ENCODE measurements around the gene BAIAP3. TPM values are rescaled to one million over a fixed set of nuclear protein-coding genes. Genes with fewer than 3 reads are reported as not detected.

Gene BAIAP3
- total and polyA plus RNA-seq, 2 of the 8 experiments (the other 6 are each of a cell fraction or from before 2014, with no cell fraction given), result 2.9 to 6.8 TPM

DNA sequence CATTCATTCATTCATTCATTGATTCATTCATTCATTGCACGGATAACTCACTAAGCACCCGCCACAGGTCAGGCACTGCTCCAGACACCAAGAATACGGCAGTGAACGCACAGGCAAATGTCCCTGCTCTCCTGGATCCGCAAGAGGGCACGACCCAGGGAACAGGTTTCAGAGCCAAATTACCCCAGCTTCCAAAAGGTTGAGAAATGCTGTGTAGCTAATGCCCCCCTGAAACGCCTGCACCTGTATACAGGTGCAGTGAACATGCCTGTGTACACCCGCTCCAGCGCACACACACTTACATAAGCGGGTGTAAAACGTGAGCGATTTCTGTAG lies 33.6 kb upstream of the BAIAP3 start:
- CTCF ChIA-PET (ENCODE audit: partially characterized antibody), result interaction anchor here (0.7 to 3.3 kb wide), 15 partner anchors 10 to 197 kb away, joined by 3 to 35 read pairs (median 4); no protein-coding TSS in a partner anchor
- Histone ChIP-seq H3K9ac (replicated peaks in 1 of 4; ENCODE audit: extremely low read depth in 1 of 4, low read depth in 3 of 4, low read length in 3 of 4) (no peak overlapping the region), H3K27me3 (replicated peaks in 1 of 4; ENCODE audit: control insufficient read depth in 3 of 4, extremely low read depth in 1 of 4, insufficient read depth in 3 of 4, low read length in 3 of 4) (no peaks in the 10 kb centered on the region), H4K8ac (ENCODE audit: extremely low read depth, insufficient read depth, low read length) (no peak overlapping the region; the same call in 1 of the 2 replicates), H3K4me3 (ENCODE audit: extremely low read depth in 1 of 4, insufficient read depth in 2 of 4, low read depth in 3 of 4, low read length in 4 of 4) (no peak overlapping the region), H3K79me1 (ENCODE audit: low read depth, low read length) (no peaks in the 10 kb centered on the region; the same call in 1 of the 2 replicates), H2BK120ac (replicated peaks; ENCODE audit: low read depth, low read length) (no peak overlapping the region), H3K9me3 (ENCODE audit: insufficient read depth in 2 of 2, low read depth in 1 of 2, low read length in 1 of 2) (no peaks in the 10 kb centered on the region), H4K5ac (ENCODE audit: insufficient read length, low read depth, low read length) (no peak overlapping the region), H2BK20ac (ENCODE audit: low read length) (no peak overlapping the region), H3K27ac (ENCODE audit: low read depth, low read length) (no peak overlapping the region), H4K91ac (replicated peaks; ENCODE audit: insufficient read length, low read length) (no peak overlapping the region), H3K14ac (ENCODE audit: insufficient read length) (no peak overlapping the region), H3K36me3 (ENCODE audit: control insufficient read depth in 2 of 4, insufficient read depth in 4 of 4, low read length in 3 of 4) (no peaks in the 10 kb centered on the region), H3K4me1 (replicated peaks in 1 of 4; ENCODE audit: control insufficient read depth in 3 of 4, insufficient read depth in 4 of 4, low read length in 3 of 4) (peaks cover 0 to 18% (median 12%) of the 10 kb centered on the region in 4 experiments; a peak in 6 of 7 replicates), H3K79me2 (ENCODE audit: control insufficient read depth in 1 of 2, insufficient read depth in 2 of 2, low read length in 2 of 2) (no peaks in the 10 kb centered on the region), H2AFZ (ENCODE audit: low read length) (no peak overlapping the region), H2BK5ac (ENCODE audit: low read depth, low read length) (no peak overlapping the region), H3K4ac (replicated peaks; ENCODE audit: insufficient read length, low read depth, low read length) (no peak overlapping the region), H3K23ac (ENCODE audit: insufficient read length) (no peak overlapping the region), H3K4me2 (ENCODE audit: insufficient read depth in 1 of 2, low read depth in 2 of 2, low read length in 2 of 2) (no peak overlapping the region), H2BK12ac (ENCODE audit: low read depth, low read length) (no peak overlapping the region), H2AK5ac (ENCODE audit: low read depth, low read length) (no peak overlapping the region), H3K23me2 (ENCODE audit: low read depth, low read length) (peaks cover 2% of the 10 kb centered on the region; the same call in 1 of the 2 replicates), H4K20me1 (replicated peaks in 1 of 2; ENCODE audit: control insufficient read depth in 1 of 2, insufficient read depth in 2 of 2, low read length in 2 of 2) (no peaks in the 10 kb centered on the region), H3K56ac (replicated peaks; ENCODE audit: insufficient read length, low read depth, low read length) (no peak overlapping the region), H3K18ac (ENCODE audit: extremely low read depth, low read length) (no peak overlapping the region), H2BK15ac (ENCODE audit: low read length) (no peak overlapping the region)
- no peak for FAIRE-seq
- POLR2A ChIA-PET (ENCODE audit: partially characterized antibody), result interaction anchor here (0.8 to 3.3 kb wide), 3 partner anchors 9 to 12 kb away, joined by 3 to 18 read pairs (median 13); partner anchors contain the start of gene UBE2I
- 81% methylated on average over 12 of the region's 12 CpGs; no CpG with 5 or more reads in 1 of the 2 experiments for WGBS, 2 experiments (ENCODE audit: extremely low coverage in 1 of 2, insufficient coverage in 1 of 2, insufficient read length in 1 of 2, insufficient replicate concordance in 2 of 2, low coverage in 1 of 2, low lambda C conversion rate in 2 of 2, missing lambda C conversion rate in 1 of 2)
- no peak for DNase-seq (ENCODE audit: low read depth in 1 of 2, low spot score in 2 of 2)
- TF ChIP-seq CBX8 (IDR thresholded peaks at IDR 0.05; ENCODE audit: borderline replicate concordance, low read depth, low read length), result no peak
- TF ChIP-seq, protein P1, sequence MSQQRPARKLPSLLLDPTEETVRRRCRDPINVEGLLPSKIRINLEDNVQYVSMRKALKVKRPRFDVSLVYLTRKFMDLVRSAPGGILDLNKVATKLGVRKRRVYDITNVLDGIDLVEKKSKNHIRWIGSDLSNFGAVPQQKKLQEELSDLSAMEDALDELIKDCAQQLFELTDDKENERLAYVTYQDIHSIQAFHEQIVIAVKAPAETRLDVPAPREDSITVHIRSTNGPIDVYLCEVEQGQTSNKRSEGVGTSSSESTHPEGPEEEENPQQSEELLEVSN (IDR thresholded peaks at IDR 0.05), result no peak
- TF ChIP-seq TAF1 (IDR thresholded peaks at IDR 0.05; ENCODE audit: low read depth, low read length), result no peak
- no peak for TF ChIP-seq POLR2A (IDR thresholded peaks at IDR 0.05; ENCODE audit: control extremely low read depth in 1 of 2, low read depth in 2 of 2, low read length in 2 of 2)
- TF ChIP-seq CTBP2 (IDR thresholded peaks at IDR 0.05; ENCODE audit: borderline replicate concordance, insufficient read depth, insufficient read length, low read length), result no peak
- no peak for TF ChIP-seq SP4 (IDR thresholded peaks at IDR 0.05; ENCODE audit: low read length)
- TF ChIP-seq KDM5A (IDR thresholded peaks at IDR 0.05; ENCODE audit: low read length), result no peak
- TF ChIP-seq EGR1 (IDR thresholded peaks at IDR 0.05; ENCODE audit: borderline replicate concordance, low read depth, low read length), result no peak
- TF ChIP-seq CEBPB (IDR thresholded peaks at IDR 0.05; ENCODE audit: low read depth, low read length), result no peak
- TF ChIP-seq HDAC2 (IDR thresholded peaks at IDR 0.05; ENCODE audit: borderline replicate concordance in 1 of 2, low read depth in 2 of 2, low read length in 2 of 2), result no peak
- no peak for TF ChIP-seq SP2 (IDR thresholded peaks at IDR 0.05; ENCODE audit: low read length)
- TF ChIP-seq EP300 (IDR thresholded peaks at IDR 0.05; ENCODE audit: borderline replicate concordance in 1 of 2, low read depth in 2 of 2, low read length in 2 of 2), result no peak
- TF ChIP-seq CHD1 (IDR thresholded peaks at IDR 0.05; ENCODE audit: low read depth, low read length), result no peak
- no peak for TF ChIP-seq FOSL1 (IDR thresholded peaks at IDR 0.05; ENCODE audit: insufficient read depth, low read depth, low read length)
